Parathyroid adenoma (tissue), 2 donors: Measurements from ENCODE around the gene RAB23.

Experiments used
- H2AFZ ChIP-seq: fragments of 300-600 bp; sonication (generic); one replicate; pipeline ENCODE4 v1.7.0; 2017; ENCODE audit warnings: antibody characterized with exemption, mild to moderate bottlenecking
- H3K27ac ChIP-seq: fragments of 300-600 bp; sonication (generic); one replicate; pipeline ENCODE4 v1.7.0; 2017
- H3K27me3 ChIP-seq: fragments of 300-600 bp; sonication (generic); one replicate; pipeline ENCODE4 v1.7.0; 2017; ENCODE audit warnings: low read length; ENCODE audit not compliant: control insufficient read depth, insufficient read depth
- H3K36me3 ChIP-seq: fragments of 300-600 bp; sonication (generic); one replicate; pipeline ENCODE4 v1.7.0; 2017; ENCODE audit warnings: low read length; ENCODE audit not compliant: control insufficient read depth, insufficient read depth
- H3K4me1 ChIP-seq: fragments of 300-600 bp; sonication (generic); one replicate; pipeline ENCODE4 v1.7.0; 2017; ENCODE audit warnings: control low read depth
- H3K4me2 ChIP-seq: fragments of 300-600 bp; sonication (generic); one replicate; pipeline ENCODE4 v1.7.0; 2017; ENCODE audit warnings: low read length
- H3K4me3 ChIP-seq: fragments of 300-600 bp; sonication (generic); one replicate; pipeline ENCODE4 v1.7.0; 2017; ENCODE audit warnings: low read depth, low read length
- H3K79me2 ChIP-seq: fragments of 300-600 bp; sonication (generic); one replicate; pipeline ENCODE4 v1.7.0; 2017; ENCODE audit warnings: control low read depth
- H3K9ac ChIP-seq: fragments of 300-600 bp; sonication (generic); one replicate; pipeline ENCODE4 v1.7.0; 2017; ENCODE audit warnings: mild to moderate bottlenecking
- H3K9me3 ChIP-seq: fragments of 300-600 bp; sonication (generic); one replicate; pipeline ENCODE4 v1.7.0; 2017; ENCODE audit warnings: low read length; ENCODE audit not compliant: control insufficient read depth
- CTCF ChIP-seq: fragments of 300-600 bp; sonication (generic); IDR thresholded peaks from one replicate; pipeline ENCODE4 v1.7.0; 2017; ENCODE audit warnings: antibody characterized with exemption, mild to moderate bottlenecking
- donor health status: primary hyperparathyroidism.

Gene RAB23

GRCh38 chr6:57257911-57258541, 35.9 kb upstream of the RAB23 start:
- peaks cover 2% of the 10 kb centered on the region for H3K4me1 ChIP-seq
- no peak for TF ChIP-seq CTCF
- no peak overlapping the region for H3K4me3 ChIP-seq
- no peaks in the 10 kb centered on the region for H3K9me3 ChIP-seq
- H3K27me3 ChIP-seq, result no peaks in the 10 kb centered on the region
- H3K27ac ChIP-seq, result no peak overlapping the region
- no peak overlapping the region for H3K4me2 ChIP-seq
- no peaks in the 10 kb centered on the region for H3K79me2 ChIP-seq
- H3K36me3 ChIP-seq, result no peaks in the 10 kb centered on the region
- no peak overlapping the region for H3K9ac ChIP-seq
- H2AFZ ChIP-seq, result no peak overlapping the region

- H3K27ac ChIP-seq, result no peak overlapping the region
- no peaks in the 10 kb centered on the region for H3K9me3 ChIP-seq
- no peak overlapping the region for H2AFZ ChIP-seq
- TF ChIP-seq CTCF, result no peak
- no peak overlapping the region for H3K4me2 ChIP-seq
- H3K4me1 ChIP-seq, result peaks cover 6% of the 10 kb centered on the region
- no peaks in the 10 kb centered on the region for H3K27me3 ChIP-seq
- H3K79me2 ChIP-seq, result no peaks in the 10 kb centered on the region
- H3K36me3 ChIP-seq, result no peaks in the 10 kb centered on the region
- no peak overlapping the region for H3K9ac ChIP-seq
- H3K4me3 ChIP-seq, result no peak overlapping the region
Measured at GRCh38 chr6:57256541-57256940, 34.4 kb upstream of the RAB23 start.

- Histone ChIP-seq H2AFZ (no peak overlapping the region), H3K27ac (no peak overlapping the region), H3K9me3 (no peaks in the 10 kb centered on the region), H3K4me1 (peaks cover 6% of the 10 kb centered on the region), H3K4me3 (no peak overlapping the region), H3K79me2 (no peaks in the 10 kb centered on the region), H3K36me3 (no peaks in the 10 kb centered on the region), H3K27me3 (no peaks in the 10 kb centered on the region), H3K4me2 (no peak overlapping the region), H3K9ac (no peak overlapping the region)
- TF ChIP-seq CTCF, result no peak
Measured at GRCh38 chr6:57255451-57256169, 33.5 kb upstream of the RAB23 start.

- no peak for TF ChIP-seq CTCF
- Histone ChIP-seq H3K9ac (no peak overlapping the region), H3K79me2 (no peaks in the 10 kb centered on the region), H3K4me2 (no peak overlapping the region), H3K4me1 (peaks cover 6% of the 10 kb centered on the region), H3K27ac (no peak overlapping the region), H3K27me3 (no peaks in the 10 kb centered on the region), H3K9me3 (no peaks in the 10 kb centered on the region), H3K36me3 (no peaks in the 10 kb centered on the region), H3K4me3 (no peak overlapping the region), H2AFZ (no peak overlapping the region)
Measured at GRCh38 chr6:57254055-57254717, 32.1 kb upstream of the RAB23 start.
